ENCODE measurements around the gene KPNB1.
A peak's percentile ranks its signal among the peaks of the same experiment; 100 is the strongest.

KPNB1 gene

GRCh38 chr17:47698749-47699535 lies 49.2 kb downstream of the KPNB1 start:
- no peak for DNase-seq

DNA sequence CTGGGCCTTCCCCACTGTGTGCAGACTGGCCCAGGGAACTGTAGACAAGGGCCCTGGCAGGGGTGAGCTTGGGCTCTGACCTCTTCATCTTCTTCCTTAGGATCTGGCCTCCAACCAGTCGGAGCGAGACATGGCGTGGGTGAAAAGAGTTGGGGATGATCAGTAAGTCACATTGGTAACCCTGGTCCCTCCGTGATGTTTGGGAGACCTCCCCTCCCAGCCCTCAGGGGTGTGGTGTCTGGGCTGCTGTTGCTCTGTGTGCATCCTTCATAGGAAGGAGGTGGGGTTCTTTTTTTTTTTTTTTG lies 49.8 kb downstream of the KPNB1 start:
- no peak for DNase-seq

GRCh38 chr17:47700471-47701449 lies 51.0 kb downstream of the KPNB1 start:
- no peak for DNase-seq

- DNase-seq = no peak
Measured at GRCh38 chr17:47701608-47702007, 51.9 kb downstream of the KPNB1 start.

DNA sequence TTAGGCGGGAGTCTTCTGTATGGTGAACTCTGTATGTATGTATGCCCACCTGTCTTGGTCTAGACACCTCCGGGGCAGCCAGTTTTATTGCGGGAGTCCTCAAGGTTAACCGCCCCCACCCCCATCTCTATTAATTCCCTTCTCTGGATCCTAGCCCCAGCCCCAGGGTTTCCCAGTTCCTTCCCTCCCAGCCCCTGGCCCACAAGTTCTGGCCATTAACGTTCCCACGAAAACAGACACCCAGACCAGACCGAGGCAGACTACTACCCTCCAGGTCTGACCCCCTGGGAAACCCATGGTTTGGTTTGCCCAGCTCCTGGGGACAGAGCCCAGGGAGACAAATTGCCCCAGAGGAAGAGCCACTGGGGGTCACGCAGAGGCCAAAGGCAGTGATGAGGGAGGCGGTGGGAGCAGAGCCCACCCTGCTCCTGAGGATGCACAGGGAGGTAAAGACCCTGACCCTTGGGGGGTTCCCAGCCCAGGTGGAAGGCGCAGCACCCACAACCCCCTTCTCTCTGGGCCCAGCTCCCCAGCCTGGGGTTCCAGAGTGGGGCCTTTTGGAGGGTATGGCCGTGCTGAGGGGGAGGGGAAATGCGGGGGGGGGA lies 52.8 kb downstream of the KPNB1 start:
- no peak for DNase-seq

GRCh38 chr17:47703191-47703591 lies 53.5 kb downstream of the KPNB1 start:
- no peak for DNase-seq

GRCh38 chr17:47703671-47704070 lies 54.0 kb downstream of the KPNB1 start:
- DNase-seq = no peak

- no peak for DNase-seq
Measured at GRCh38 chr17:47704116-47704515, 54.4 kb downstream of the KPNB1 start.

- DNase-seq = peak in 1 of 2 experiments; percentile 22
Measured at GRCh38 chr17:47704736-47705135, 55.0 kb downstream of the KPNB1 start.

GRCh38 chr17:47705536-47706530 lies 56.1 kb downstream of the KPNB1 start:
- no peak for DNase-seq

DNA sequence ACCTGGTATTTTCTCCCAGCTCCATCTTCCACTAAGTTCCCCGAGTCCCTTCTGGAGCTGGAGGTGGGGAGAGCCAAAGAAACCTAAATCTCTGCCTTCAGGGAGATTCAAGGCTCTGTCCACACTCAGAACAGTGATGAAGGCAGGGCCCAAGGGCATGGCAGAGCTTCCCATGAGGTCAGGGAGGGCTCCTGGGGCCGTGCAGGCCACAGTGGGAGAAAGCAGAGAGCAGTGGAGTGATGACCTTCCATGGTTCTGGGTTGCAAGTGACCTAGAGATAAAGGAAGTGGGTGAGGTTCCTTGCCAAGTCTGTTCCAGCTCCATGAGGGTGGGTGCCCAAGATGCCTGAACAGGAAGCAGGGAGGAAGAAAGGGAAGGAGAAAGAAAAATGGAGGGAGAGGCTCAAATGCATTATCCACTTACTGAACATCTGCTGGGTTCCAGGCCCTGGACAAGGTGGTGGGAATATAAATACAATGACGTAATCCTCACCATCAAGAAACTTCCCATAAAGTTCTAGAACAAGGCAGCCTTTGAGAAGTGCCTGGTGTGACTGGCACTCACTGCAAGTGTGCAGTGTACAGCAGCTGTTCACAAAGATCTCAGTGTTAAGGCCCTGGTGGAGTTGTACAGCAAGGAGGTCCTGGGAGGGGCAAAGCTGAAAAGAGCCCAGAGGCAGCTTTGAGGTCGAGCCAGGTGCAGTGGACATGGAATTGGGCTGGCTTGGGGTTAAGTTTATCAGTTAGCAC lies 57.5 kb downstream of the KPNB1 start:
- DNase-seq = no peak

DNA sequence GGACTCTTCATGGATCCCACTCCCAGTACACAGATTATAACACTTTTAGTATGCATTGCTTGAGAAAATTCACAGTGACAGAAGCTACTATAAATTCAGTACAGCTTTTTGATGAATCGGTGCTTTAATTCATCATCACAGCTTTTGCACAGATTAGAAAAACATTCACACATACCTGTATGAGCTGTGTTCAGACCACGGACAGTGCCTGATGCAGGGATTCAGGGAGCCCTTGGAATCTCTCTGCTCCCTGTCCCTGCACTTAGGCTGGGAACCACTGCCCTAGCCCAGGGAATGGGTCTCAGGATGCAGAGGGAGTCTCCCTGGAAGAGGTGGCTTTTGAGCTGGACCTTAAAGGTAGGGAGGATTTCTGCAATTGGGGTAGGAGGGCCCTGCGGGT lies 58.2 kb downstream of the KPNB1 start:
- DNase-seq = no peak

- no peak for DNase-seq
Measured at GRCh38 chr17:47708312-47708863, 58.7 kb downstream of the KPNB1 start.

DNA sequence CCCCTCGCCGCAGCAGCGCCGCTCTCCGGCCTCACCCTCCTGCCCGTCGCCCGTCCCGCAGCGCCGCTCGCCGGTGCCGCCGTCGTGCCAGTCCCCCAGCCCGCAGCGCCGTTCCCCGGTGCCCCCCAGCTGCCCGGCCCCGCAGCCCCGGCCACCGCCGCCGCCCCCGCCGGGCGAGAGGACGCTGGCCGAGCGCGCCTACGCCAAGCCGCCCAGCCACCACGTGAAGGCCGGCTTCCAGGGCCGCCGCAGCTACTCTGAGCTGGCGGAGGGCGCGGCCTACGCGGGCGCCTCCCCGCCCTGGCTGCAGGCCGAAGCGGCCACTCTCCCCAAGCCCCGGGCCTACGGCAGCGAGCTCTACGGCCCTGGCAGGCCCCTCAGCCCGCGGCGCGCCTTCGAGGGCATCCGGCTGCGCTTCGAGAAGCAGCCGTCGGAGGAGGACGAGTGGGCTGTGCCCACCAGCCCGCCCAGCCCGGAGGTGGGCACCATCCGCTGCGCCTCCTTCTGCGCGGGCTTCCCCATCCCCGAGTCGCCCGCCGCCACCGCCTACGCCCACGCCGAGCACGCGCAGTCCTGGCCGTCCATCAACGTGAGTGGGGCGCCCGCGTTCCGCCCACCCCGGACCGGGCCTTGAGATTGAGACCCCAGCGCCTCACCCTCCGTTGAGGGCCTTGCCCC lies 59.3 kb downstream of the KPNB1 start:
- DNase-seq = no peak

- DNase-seq = no peak
Measured at GRCh38 chr17:47709594-47709993, 59.9 kb downstream of the KPNB1 start.

DNA sequence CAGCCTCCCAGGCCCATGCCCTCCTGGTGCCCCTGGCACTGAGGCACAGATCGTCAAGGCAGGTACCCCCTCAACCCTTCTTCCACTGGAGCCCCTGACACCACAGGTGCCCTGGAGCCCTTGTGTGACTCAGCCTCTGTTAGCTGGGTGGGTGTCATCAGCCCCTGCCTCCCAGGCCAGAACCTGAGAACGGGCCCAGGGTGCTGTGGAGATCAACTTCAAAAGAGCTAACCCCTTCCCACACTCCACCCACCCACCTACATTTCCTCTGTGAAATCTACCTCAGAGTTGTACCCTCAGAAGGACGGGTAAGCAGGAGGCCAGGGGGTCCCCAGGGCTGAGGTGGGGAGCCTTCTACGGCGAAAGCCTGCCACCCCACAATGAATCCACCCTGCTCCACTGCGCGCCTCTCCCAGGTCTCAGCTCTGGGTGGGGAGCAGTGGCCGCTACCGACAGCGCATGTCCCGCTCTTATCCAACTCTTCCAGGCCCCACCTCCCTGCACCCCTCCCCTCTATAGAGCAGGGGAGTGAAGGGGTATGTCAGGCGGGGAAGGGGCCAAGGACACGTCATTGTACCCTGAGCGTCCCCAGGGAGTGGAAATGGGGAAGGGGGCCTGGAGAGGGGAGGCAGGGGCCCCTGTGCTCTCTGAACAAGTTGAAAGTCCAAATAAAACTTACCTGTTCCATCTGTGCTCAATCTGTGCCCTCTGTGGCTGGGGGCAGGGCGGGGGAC lies 61.8 kb downstream of the KPNB1 start:
- no peak for DNase-seq

DNA sequence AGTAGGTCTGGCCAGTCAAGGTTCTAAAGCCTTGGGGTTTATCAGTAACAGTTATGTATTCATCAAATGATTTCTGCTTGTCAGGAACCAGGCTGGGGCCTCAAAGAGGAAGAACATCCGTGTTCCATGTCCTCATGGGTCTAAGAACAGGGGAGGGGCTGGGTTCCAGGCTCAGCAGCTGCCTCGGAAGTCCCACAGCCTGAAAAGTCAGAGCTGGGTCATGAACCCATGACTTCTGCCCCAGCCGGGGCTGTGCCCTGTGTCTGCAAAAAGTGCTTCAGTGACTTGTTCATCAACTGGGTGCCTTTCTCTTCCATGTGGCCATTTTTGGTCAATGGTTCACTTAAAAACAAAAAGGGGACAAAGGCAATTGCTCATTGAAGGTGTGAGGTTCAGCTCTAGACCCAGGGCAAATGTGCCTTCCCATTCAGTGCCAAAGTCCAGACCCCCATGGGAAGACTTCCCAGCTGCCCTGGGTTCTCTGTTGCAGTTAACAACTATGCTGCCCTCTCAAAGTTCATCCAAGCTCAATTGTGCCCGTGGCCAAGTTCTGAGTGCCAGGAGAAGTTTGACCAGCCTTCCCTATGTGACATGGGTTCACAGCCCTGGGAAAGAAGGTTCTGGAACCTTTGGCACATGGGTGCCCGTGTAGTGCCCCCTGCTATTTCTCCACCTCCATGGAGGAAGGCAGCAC lies 62.8 kb downstream of the KPNB1 start:
- DNase-seq = no peak

- DNase-seq = no peak
Measured at GRCh38 chr17:47713980-47714700, 64.4 kb downstream of the KPNB1 start.
